CD4-positive, CD25-positive, alpha-beta regulatory T cell (primary cell): ENCODE measurements around the gene TAF6L. TPM values are rescaled to one million over a fixed set of nuclear protein-coding genes. Genes with fewer than 3 reads are reported as not detected.
A peak's percentile ranks its signal among the peaks of the same experiment; 100 is the strongest.

Source experiments
- ATAC-seq, 2 donors: fragments of 150-1000 bp; cut with Tn5 transposase; one replicate each; pipeline ENCODE4 v1.10.0; 2021; ENCODE audit warnings: low read depth in 2 of 2, moderate number of reproducible peaks in 2 of 2, moderate library complexity in 1 of 2
- DNase-seq, 3 donors: peaks; one replicate each; pipeline versions ENCODE4 v3.0.0 to v3.0.0-alpha.2; 2012 to 2022; ENCODE audit warnings: mixed read lengths in 1 of 3
- H3K27ac ChIP-seq: one replicate; pipeline ENCODE4 v1.7.0; 2013; ENCODE audit warnings: mild to moderate bottlenecking, low read length; ENCODE audit not compliant: insufficient read depth, poor library complexity, severe bottlenecking
- H3K27me3 ChIP-seq: one replicate; pipeline ENCODE4 v1.7.0; 2013; ENCODE audit warnings: low read length; ENCODE audit not compliant: control insufficient read depth, insufficient read depth
- H3K36me3 ChIP-seq: one replicate; pipeline ENCODE4 v1.7.0; 2013; ENCODE audit warnings: mild to moderate bottlenecking, low read length, moderate library complexity; ENCODE audit not compliant: control insufficient read depth, insufficient read depth
- H3K4me1 ChIP-seq: 2 replicates; pipeline ENCODE4 v1.7.0; 2013; ENCODE audit warnings: mild to moderate bottlenecking, low read length; ENCODE audit not compliant: insufficient read depth, control insufficient read depth, poor library complexity, severe bottlenecking
- H3K4me3 ChIP-seq: one replicate; pipeline ENCODE4 v1.7.0; 2013; ENCODE audit warnings: low read depth, mild to moderate bottlenecking, low read length, moderate library complexity
- H3K9me3 ChIP-seq, 2 experiments: 1 replicate in 1 of 2; 2 replicates in 1 of 2; pipeline ENCODE4 v1.7.0; 2013; ENCODE audit warnings: low read length in 2 of 2, mild to moderate bottlenecking in 1 of 2, moderate library complexity in 1 of 2; ENCODE audit not compliant: control insufficient read depth in 2 of 2
- H3K27ac Mint-ChIP-seq, 3 donors: one replicate each; pipeline ENCODE4 v1.8.0; 2020 to 2022; ENCODE audit warnings: mild to moderate bottlenecking in 3 of 3, mixed read lengths in 3 of 3, moderate library complexity in 2 of 3
- H3K27me3 Mint-ChIP-seq: one replicate; pipeline ENCODE4 v1.8.0; 2022; ENCODE audit warnings: mild to moderate bottlenecking, mixed read lengths
- H3K36me3 Mint-ChIP-seq: one replicate; pipeline ENCODE4 v1.8.0; 2020; ENCODE audit warnings: mixed read lengths
- H3K4me1 Mint-ChIP-seq, 4 donors: one replicate each; pipeline ENCODE4 v1.8.0; 2020 to 2022; ENCODE audit warnings: mixed read lengths in 4 of 4, mild to moderate bottlenecking in 1 of 4
- H3K4me3 Mint-ChIP-seq, 4 donors: one replicate each; pipeline ENCODE4 v1.8.0; 2020 to 2022; ENCODE audit warnings: mild to moderate bottlenecking in 4 of 4, mixed read lengths in 4 of 4, moderate library complexity in 3 of 4
- H3K9me3 Mint-ChIP-seq, 7 donors: one replicate each; pipeline ENCODE4 v1.8.0; 2020 to 2022; ENCODE audit warnings: mixed read lengths in 7 of 7, mild to moderate bottlenecking in 3 of 7, moderate library complexity in 2 of 7
- polyA plus RNA-seq, 4 donors: library from polyadenylated mRNA; unstranded; fragments of 300-500 nt; fragmentation: Illumina TruSeq; gene quantifications; one replicate each; pipeline ENCODE4 v1.2.3, GENCODE V29; 2021
- total RNA-seq: library from RNA; stranded (reverse); gene quantifications from one replicate; pipeline ENCODE4 v1.2.3, GENCODE V29; 2022

Gene TAF6L
- total and polyA plus RNA-seq, 5 donors from 2014 or later: 5.8 to 13.1 (median 8.9) TPM

DNA sequence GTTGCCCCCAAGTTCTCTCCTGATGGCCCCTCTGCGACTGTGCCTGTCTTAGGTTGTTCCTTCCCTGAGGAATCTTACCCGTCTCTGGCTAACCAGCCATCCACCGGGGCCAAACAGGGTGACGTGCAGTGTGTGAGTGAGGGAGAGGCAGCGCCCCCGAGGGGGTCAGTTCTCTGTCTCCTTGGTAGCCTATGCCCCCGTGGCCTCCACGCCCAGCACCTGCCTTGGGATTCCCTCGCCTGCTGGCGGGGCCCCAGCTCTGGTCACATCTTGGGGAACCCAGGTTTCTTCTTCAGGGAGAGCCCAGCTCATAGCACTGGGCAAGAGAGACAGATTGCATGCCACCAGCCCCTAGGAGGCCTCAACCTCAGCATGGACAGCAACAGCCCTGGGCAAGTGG, 28.3 kb downstream of the TAF6L start:
- H3K4me1 ChIP-seq: peaks cover 18% of the 10 kb centered on the region
- no peaks in the 10 kb centered on the region for H3K9me3 ChIP-seq
- no peak overlapping the region for H3K4me3 ChIP-seq
- Mint-ChIP-seq H3K4me3 (peak overlapping the region in 1 of 4 donors; percentile 54), H3K36me3 (peaks cover 54% of the 10 kb centered on the region), H3K27ac (no peak overlapping the region), H3K4me1 (peaks cover 0 to 32% (median 21%) of the 10 kb centered on the region in 4 donors), H3K9me3 (no peaks in the 10 kb centered on the region), H3K27me3 (no peaks in the 10 kb centered on the region)
- ATAC-seq (no peak), DNase-seq (no peak)
- H3K36me3 ChIP-seq: peaks cover 83% of the 10 kb centered on the region
- H3K27me3 ChIP-seq: no peaks in the 10 kb centered on the region
- H3K27ac ChIP-seq: no peak overlapping the region

DNA sequence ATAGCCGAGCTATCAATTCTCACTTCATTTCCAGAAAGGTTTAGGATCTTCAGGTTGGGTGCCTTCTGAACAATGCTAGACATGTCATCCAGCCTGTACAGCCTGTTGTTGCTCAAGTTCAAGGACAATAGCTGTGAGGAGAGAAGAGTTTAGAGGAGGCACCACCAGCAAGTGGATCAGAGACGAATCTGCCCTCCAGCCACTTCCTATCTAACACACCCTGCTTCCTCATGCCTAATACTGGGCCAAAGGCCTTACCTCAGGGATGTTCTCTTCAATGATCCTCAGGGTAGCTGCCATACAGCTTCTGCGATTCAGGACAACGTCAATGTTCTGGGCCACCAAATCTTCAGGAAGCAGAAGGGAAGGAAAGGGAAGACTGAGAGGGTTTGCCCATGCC, 29.9 kb downstream of the TAF6L start:
- Histone ChIP-seq H3K36me3 (peaks cover 70% of the 10 kb centered on the region), H3K9me3 (no peaks in the 10 kb centered on the region), H3K27me3 (no peaks in the 10 kb centered on the region), H3K27ac (no peak overlapping the region), H3K4me3 (no peak overlapping the region), H3K4me1 (peaks cover 26% of the 10 kb centered on the region)
- ATAC-seq: no peak
- peaks cover 42% of the 10 kb centered on the region for H3K36me3 Mint-ChIP-seq
- no peaks in the 10 kb centered on the region for H3K9me3 Mint-ChIP-seq
- no peaks in the 10 kb centered on the region for H3K27me3 Mint-ChIP-seq
- no peak for DNase-seq
- no peak overlapping the region for H3K27ac Mint-ChIP-seq
- H3K4me1 Mint-ChIP-seq: peaks cover 0 to 36% (median 19%) of the 10 kb centered on the region in 4 donors
- peak overlapping the region in 1 of 4 donors; percentile 35 for H3K4me3 Mint-ChIP-seq

DNA sequence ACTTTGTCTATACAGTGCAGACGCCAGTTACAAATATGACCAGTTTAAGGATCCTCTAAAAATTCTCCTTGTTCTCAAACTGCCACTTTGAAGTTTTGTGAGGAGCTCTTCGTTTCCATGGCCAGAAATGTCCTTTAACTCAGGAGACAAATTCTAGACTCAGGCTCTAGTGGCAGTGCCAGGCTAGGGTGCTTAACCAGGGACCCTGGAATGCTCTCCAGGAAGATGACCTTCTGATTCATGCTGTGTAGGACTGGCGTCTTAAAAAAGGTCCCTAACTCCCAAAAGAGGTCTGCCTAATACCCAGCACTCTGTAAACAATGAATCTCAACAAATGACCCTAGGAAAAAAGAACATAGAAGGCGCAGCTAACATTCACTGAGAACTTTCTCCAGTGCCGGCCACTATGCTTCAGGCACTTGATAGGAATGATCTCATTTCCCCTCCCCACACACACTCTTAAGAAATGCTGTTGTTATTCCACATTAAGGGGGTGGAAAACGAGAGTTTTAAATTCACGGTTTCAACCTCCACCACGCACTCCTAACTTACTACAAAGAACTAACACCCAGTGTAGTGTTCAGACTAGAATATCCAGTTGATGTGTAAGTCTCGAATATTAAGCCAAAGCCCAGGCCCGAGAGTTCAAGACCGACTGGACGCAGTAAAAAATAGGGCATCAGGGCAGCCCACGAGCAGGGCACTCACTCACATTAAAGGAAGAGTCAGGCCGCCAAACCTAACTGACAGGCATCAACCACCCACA, 33.3 kb downstream of the TAF6L start:
- Mint-ChIP-seq H3K36me3 (peaks cover 26% of the 10 kb centered on the region), H3K4me1 (peaks cover 0 to 39% (median 18%) of the 10 kb centered on the region in 4 donors), H3K4me3 (peak overlapping the region; percentile 93 to 100 (median 99)), H3K27ac (peak overlapping the region; percentile 87 to 99 (median 98)), H3K27me3 (no peaks in the 10 kb centered on the region), H3K9me3 (no peaks in the 10 kb centered on the region)
- DNase-seq (no peak), ATAC-seq (peak in 1 of 2 donors; percentile 24)
- Histone ChIP-seq H3K9me3 (no peaks in the 10 kb centered on the region), H3K4me1 (peaks cover 31% of the 10 kb centered on the region), H3K27me3 (no peaks in the 10 kb centered on the region), H3K4me3 (peak overlapping the region; percentile 94), H3K27ac (peak overlapping the region; percentile 76), H3K36me3 (peaks cover 43% of the 10 kb centered on the region)

DNA sequence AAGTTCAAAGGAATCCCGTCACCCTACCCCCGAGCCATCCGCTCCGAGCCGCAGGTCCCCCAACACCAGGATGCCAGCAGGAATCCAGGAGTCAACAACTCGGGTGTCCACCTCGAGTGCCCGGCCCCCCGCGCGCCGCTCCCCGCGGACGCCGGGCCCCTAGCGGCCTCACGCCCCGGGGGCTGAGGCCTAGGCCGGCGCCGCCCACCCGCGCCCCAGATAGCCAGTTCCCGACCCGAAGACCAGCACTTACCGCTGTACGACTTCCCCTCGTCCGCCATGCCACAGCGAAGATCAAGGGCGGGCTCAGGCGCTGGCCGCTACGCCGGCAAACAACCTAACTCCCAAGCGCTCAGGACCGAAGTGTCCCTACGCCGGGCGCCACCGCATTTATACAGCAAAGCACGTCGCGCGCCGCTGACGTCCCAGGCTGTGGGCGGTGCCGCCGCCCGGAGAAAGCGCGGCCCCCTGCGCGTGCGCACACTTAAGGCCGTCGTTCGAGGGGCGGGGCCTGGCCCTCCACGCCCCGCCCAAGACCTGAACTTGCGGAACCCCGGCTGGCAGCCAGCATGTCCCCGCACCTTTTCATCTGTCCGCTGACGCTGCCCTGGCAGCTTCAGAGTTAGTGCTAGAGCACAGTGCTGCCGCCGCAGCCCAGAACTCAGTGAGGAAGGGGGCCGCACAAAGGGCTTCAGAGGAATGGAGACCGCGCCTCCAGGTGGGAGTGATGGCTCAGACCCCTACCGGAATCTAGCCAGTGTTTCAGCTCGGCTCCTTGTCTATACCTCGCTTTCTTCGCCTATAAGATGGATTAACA, 34.1 kb downstream of the TAF6L start, which contains the start of gene NXF1:
Gene NXF1, minus strand, starts transcription at position 365 of the 817 bp plus-strand sequence. Its CDS starts 84 bp downstream, at position 281.
- Histone ChIP-seq H3K27me3 (no peaks in the 10 kb centered on the region), H3K27ac (peak within 1 kb of the TSS; percentile 76), H3K4me3 (peak within 1 kb of the TSS; percentile 94), H3K36me3 (peaks cover 35% of the 10 kb centered on the region), H3K9me3 (no peaks in the 10 kb centered on the region), H3K4me1 (peaks cover 31% of the 10 kb centered on the region)
- ATAC-seq (peak; percentile 84 to 87), DNase-seq (peak; percentile 92 to 97 (median 96))
- peak within 1 kb of the TSS; percentile 93 to 100 (median 99) for H3K4me3 Mint-ChIP-seq
- no peaks in the 10 kb centered on the region for H3K9me3 Mint-ChIP-seq
- H3K4me1 Mint-ChIP-seq: peaks cover 0 to 35% (median 16%) of the 10 kb centered on the region in 4 donors
- H3K27me3 Mint-ChIP-seq: no peaks in the 10 kb centered on the region
- H3K36me3 Mint-ChIP-seq: peaks cover 20% of the 10 kb centered on the region
- peak within 1 kb of the TSS; percentile 97 to 99 (median 98) for H3K27ac Mint-ChIP-seq

DNA sequence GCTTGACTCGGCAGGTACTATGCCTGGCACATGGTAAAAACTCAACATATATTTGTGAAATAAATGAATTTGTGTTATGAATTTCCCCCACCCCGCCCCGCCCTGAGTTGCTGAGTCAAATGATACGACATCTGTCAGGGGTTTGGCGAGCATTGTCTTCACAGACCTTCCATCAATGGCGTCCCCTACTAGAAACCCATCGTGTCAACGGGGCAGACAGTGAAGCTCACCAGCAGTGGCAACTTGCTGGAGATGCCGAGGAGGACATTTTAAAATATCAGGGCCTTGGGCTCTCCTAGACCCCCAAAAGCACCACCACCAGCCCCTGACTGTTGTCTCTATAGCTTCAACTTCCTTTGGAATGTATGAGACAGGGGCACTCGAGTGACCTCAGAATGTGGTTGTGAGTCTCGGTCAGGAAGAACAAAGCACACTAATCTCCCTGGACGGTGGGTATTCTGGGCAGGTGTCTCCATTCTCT, 34.8 kb downstream of the TAF6L start:
- Mint-ChIP-seq H3K27me3 (no peaks in the 10 kb centered on the region), H3K27ac (peak overlapping the region; percentile 97 to 99 (median 98)), H3K4me1 (peaks cover 0 to 32% (median 17%) of the 10 kb centered on the region in 4 donors), H3K9me3 (no peaks in the 10 kb centered on the region), H3K36me3 (peaks cover 17% of the 10 kb centered on the region), H3K4me3 (peak overlapping the region; percentile 92 to 100 (median 99))
- H3K27me3 ChIP-seq: no peaks in the 10 kb centered on the region
- H3K36me3 ChIP-seq: peaks cover 28% of the 10 kb centered on the region
- ATAC-seq (peak in 1 of 2 donors; percentile 12), DNase-seq (no peak)
- H3K4me3 ChIP-seq: peak overlapping the region; percentile 94
- peaks cover 31% of the 10 kb centered on the region for H3K4me1 ChIP-seq
- no peaks in the 10 kb centered on the region for H3K9me3 ChIP-seq
- peak overlapping the region; percentile 76 for H3K27ac ChIP-seq

DNA sequence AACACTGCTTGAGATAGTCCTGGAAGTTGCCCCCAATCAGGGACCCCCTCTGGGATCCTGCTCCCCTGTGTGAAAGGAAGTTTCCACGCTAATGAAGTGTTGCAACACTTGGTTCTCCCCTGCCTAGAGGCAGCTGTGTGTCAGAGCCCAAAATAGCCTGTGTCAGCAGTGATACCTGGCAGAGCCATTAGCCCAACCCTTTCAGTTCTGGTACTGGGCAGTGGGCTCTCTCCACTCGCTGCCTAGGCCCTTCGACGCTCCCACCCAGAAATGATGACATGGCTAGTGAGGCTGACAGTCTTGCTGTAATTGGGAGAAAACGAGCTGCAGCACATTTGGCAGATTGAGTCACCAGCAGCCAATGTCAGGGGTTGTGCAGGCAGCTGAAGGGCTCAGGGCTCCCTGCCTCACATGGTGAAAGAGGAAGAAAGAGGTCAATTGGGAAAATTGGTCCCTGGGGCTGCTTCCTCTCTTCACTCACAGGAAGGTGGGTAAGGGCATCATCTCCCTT, 35.5 kb downstream of the TAF6L start:
- Histone ChIP-seq H3K27me3 (no peaks in the 10 kb centered on the region), H3K4me1 (peaks cover 31% of the 10 kb centered on the region), H3K27ac (no peak overlapping the region), H3K4me3 (peak overlapping the region; percentile 94), H3K9me3 (no peaks in the 10 kb centered on the region), H3K36me3 (peaks cover 22% of the 10 kb centered on the region)
- Mint-ChIP-seq H3K27ac (peak overlapping the region in 2 of 3 donors; percentile 48 to 98), H3K9me3 (no peaks in the 10 kb centered on the region), H3K36me3 (peaks cover 10% of the 10 kb centered on the region), H3K4me3 (peak overlapping the region in 3 of 4 donors; percentile 43 to 100 (median 67)), H3K27me3 (no peaks in the 10 kb centered on the region), H3K4me1 (peaks cover 0 to 31% (median 16%) of the 10 kb centered on the region in 4 donors)
- ATAC-seq (no peak), DNase-seq (no peak)

DNA sequence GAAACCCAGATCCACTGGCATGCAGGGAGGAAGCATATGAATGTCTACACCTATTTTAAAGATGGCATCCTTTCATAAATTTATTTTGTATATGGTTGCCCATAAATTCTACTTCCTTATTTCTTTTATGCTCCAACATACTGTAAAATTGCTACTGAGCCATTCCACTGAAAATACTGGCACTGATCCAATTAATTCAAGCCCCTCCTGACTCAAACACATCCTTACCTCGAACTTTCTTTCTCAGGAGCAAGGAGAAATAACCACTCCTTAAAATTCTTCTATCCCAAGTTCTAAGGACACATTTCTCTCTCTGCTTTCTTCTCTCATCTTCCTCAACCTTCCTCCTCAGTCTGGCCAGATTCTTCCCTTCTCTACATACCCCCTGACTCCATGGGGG, 39.6 kb downstream of the TAF6L start:
- Histone ChIP-seq H3K27ac (no peak overlapping the region), H3K9me3 (no peaks in the 10 kb centered on the region), H3K27me3 (no peaks in the 10 kb centered on the region), H3K4me3 (no peak overlapping the region), H3K4me1 (peaks cover 8% of the 10 kb centered on the region), H3K36me3 (peaks cover 3% of the 10 kb centered on the region)
- Mint-ChIP-seq H3K9me3 (no peaks in the 10 kb centered on the region), H3K4me1 (peaks cover 0 to 6% (median 3%) of the 10 kb centered on the region in 4 donors), H3K27me3 (no peaks in the 10 kb centered on the region), H3K36me3 (peaks cover 4% of the 10 kb centered on the region), H3K27ac (peak overlapping the region; percentile 16 to 70 (median 20)), H3K4me3 (peak overlapping the region in 1 of 4 donors; percentile 28)
- ATAC-seq (no peak), DNase-seq (no peak)
